GM18861 (cell line): ENCODE measurements around the gene MCC.
"Not testable (repeated sequence)": the region's sequence is repeated elsewhere in the genome, so short reads cannot be mapped to it uniquely, and the experiment has no call there.

Experiments used
- ATAC-seq: cut with Tn5 transposase; IDR thresholded peaks from one replicate; pipeline ENCODE4 v1.9.1; 2021; ENCODE audit not compliant: unreplicated experiment

Gene MCC

GRCh38 chr5:113427871-113428574 is 60.2 kb downstream of the MCC start:
- no peak for ATAC-seq

GRCh38 chr5:113425909-113426308 is 62.3 kb downstream of the MCC start:
- ATAC-seq = no peak

DNA sequence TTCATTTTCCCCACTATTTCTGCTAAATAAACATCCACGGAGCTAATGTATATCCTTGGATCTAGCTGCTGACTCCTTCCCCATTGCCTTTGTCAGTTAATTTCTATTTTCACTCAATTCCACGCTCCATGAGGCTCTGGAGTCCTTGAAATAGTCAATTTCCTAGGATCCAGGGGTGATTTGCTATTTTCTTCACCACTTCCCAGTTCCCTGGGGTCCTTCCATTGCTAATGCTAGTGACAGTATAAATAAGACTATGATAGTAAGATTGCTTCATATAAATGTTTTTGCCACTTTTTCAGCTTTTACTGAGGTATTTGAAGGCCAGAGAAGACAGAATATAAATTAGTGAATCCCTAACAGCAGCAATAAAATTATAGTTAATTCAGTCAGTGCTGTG is 66.6 kb downstream of the MCC start:
- ATAC-seq = no peak

GRCh38 chr5:113405530-113405929 is 82.7 kb downstream of the MCC start:
- no peak for ATAC-seq

DNA sequence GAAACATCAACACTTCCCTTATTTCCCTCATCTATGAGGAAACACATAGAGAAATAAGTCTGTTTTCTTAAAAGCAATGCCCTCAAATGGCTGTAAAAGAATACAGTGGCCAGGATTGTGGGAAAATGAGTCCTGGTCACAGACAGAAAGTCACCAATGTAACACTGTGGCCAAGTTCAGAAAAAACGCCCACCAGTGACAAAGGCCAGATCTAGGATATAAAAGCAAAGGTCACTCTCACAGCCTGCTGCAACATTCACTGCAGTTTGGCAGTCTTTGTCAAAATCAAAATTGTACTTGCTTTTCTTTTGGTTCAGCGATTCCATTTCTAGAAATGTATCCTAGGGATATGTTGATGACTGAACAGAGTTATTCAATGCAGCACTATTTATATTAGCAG is 84.0 kb downstream of the MCC start:
- no peak for ATAC-seq

DNA sequence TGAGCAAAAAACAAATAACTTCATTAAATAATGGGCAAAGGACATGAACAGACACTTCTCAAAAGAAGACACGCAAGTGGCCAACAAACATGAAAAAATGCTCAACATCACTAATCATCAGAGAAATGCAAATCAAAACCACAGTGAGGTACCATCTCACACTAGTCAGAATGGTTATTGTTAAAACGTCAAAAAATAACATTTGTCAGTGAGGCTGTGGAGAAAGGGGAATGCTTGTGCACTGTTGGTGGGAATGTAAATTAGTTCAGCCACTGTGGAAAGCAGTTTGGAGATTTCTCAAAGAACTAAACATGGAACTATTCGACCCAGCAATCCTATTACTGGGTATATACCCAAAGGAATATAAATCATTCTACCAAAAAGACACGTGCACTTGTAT is 90.3 kb downstream of the MCC start:
- not testable (repeated sequence) for ATAC-seq

DNA sequence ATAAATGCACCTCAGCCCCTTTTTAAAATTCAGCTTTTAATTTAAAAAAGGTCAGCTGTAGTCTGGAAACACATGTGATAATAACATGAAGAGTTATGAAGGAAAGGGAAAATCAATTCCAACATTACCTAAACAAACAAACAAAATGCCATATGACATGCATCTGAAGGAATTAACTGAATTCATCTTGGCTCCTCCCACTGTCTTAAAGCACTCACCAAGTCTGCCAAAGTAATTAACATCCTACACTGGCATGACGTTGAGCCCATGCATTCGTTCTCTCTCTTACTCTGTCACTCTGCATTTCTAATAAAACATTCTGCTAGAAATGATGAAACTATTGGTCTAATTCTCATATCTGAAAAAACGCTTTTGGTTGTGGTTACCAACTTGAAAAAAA is 91.2 kb downstream of the MCC start:
- no peak for ATAC-seq

GRCh38 chr5:113394658-113395057 is 93.6 kb downstream of the MCC start:
- ATAC-seq = no peak

DNA sequence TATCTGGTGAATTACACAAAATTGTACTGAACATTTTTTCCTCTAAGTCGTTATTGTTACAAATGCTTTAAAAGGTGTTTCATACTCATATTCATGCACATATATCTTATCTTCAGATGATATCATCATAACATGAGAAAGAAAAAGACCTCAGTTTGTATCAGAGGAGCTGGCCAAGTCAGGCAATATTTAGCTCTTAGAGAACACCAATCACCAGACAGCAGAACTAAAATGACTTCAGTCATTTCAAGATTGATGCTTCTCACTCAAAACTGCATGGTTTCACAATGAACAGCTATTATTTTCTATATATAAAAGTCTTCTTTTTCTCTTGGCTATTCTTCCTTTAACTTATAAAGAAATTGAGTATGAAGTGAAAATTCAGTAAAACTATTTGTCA is 98.0 kb downstream of the MCC start:
- ATAC-seq = no peak

DNA sequence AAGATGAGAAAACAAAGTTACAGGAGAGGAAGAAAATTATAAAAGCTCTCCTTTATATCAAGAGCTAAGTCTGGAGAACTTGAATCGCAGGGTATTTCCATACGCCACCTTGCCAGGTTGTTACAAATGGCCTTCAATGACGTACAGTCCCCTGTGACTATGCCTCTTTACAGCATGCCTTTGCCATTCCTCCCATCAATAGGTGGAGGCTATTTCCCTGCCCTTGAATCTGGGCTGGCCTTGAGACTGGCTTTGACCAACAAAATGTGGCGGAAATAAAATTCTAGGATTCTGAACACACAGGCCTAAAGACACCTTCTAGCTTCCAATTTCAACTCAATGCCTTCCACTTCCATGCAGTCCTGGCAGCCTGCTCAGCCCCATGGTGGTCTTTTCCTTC is 99.1 kb downstream of the MCC start:
- ATAC-seq = no peak

- ATAC-seq = no peak
These were observed 100.4 kb downstream of the MCC start for GRCh38 chr5:113387844-113388243.

DNA sequence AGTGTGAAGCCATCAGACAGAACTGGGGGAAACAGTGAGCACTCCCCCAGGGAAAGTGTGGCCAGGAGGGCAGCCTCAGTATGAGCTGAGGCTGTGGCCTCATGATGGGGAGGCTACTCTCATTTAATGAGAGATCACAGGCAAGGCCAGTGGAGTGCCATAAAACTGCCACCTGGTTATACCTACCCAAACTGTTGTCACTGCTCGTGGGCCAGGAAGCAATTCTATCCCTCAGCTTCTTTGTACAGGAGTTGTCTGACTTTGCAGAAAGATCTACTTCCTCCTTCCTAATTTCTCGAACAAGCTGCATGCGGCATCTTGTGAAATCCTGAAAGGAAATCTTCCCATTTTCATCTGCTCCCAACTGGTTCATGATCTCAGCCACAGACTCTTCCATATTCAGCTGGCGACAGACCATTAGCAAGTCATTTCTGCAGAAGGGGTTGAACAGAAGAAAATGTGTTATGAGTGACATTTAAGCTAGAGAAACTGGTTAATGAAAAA is 103.4 kb downstream of the MCC start:
- no peak for ATAC-seq

DNA sequence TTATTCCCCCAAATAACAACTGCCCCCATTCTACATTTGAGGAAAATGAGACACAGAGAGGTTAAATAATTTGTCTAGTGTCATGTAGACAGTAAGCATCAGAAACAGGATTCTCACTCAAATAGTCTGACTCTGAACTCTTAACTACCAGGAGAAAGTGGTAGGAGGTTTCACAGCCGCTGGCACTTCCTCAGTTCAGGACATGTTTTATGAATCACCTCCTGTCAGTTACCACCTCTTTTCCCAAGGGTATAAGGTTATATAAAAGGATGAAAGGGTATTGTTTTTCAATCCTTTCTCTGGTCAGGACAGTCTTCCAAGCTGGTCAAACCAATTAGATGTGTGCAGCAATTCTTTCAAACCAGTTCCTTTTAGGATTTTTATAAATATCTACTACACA is 105.5 kb downstream of the MCC start:
- no peak for ATAC-seq

- no peak for ATAC-seq
These were observed 106.5 kb downstream of the MCC start for GRCh38 chr5:113381791-113382190.

DNA sequence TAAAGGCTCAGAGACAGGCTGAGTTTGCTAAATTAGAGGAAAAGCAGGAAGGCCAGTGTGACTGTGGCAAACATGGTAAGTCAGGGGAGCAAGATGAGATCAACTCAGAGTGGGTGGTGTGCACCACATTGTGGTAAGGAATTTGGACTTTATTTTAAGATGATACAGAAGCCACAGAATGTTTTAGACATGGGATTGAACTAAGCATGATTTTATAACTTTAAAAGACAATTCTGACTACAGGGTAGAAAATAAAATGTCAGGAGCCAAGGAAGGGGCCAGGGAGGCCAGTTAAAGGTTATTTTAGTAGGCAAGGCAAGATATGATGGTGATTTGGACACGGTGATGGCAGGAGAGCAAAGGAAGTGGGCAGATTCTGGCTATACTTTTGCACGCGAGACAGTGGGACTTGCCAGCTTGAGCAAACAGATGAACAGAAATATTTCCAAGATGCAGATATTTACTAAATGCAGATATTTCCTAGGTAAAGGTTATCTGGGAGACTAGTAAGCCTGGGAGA is 107.4 kb downstream of the MCC start:
- ATAC-seq = no peak

DNA sequence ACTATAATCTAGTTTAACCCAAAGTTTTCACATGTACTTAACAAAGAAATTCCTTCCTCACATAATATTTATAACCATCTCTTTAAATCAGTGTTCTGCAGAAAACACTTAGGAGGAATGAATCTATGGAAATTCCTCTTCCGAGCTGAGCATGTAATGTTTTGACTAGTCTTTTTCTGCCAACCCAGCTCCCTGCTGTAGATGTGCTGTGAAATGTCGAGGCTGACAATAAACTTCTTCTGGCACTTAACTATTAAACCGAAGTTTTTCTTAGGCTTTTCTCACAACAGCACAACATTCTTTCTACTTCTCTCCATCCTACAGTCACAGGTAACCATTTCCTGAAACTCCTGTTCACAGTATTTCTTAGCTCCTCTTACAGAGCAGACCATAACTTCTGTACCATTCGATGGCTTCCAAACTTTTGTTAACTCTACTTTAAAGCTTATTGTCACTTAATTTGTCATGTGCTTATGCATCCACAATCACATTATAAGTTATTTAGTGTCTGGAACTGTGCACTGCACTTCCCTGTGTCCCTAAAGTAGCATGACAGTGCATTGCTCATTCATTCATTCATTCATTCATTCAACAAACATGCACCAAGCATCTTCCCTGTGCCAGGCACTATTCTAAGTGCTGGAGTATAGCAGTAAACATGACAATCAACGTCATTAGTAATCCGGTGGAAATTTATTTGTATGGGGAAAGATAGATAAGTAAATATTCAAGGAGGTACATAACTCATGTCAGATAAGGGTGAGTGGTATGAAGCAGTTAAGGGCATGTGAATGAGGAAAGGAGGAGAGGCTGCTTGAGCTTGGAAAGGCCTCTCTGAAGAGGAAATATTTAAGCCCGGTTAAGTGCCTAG is 108.1 kb downstream of the MCC start:
- no peak for ATAC-seq

- peak; percentile 79 for ATAC-seq
These were observed 109.2 kb downstream of the MCC start for GRCh38 chr5:113378959-113379541.

GRCh38 chr5:113378514-113378913 is 109.7 kb downstream of the MCC start:
- ATAC-seq = no peak

DNA sequence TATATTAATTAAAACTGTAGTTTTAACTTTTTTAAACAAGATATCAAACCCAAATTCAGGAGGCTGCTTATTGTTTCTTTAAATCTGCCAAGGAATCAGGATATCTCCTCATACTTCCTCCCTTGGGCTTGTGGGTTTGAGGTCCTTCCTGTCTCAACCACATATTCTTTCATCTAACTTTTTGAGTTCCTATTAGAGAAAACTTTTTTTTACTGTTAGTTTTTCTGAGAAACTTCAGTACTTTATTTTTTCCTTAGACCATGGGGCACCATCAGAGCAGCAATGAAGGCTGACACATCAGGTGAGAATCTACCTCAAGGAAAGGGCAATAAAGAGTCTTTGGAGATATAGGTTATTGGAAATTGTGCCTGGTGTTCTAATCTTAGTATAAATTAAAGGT is 110.2 kb downstream of the MCC start:
- ATAC-seq = no peak

DNA sequence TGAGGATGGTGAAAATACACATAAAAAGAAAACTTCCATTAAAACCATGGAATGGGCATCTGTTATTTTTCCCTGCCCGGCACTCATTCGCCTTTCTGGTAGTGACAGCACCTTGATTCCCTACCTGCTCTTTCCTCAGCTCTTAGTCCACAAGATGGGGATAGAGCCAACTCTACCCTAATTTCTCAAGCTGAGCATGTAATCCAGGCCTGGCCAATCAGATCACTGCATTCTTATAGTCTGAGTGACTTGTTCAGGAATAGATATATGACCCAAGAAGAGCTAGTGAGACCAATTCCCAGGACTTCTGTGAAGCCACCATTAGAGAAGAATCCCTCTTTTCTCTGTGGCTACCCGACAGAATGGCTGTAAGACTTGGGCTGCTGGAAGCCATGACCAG is 111.6 kb downstream of the MCC start:
- ATAC-seq = no peak

GRCh38 chr5:113375480-113376060 is 112.7 kb downstream of the MCC start:
- no peak for ATAC-seq
